NK-92 (cell line): ENCODE measurements around the gene B3GALT5.
"Not testable (repeated sequence)": the region's sequence is repeated elsewhere in the genome, so short reads cannot be mapped to it uniquely, and the experiment has no call there.

Source experiments
- DNase-seq: peaks from one replicate; lab custom pipeline; 2025; ENCODE audit not compliant: unreplicated experiment; lab: John Stamatoyannopoulos, UW

Gene B3GALT5

GRCh38 chr21:39612233-39613040 lies at the start of gene B3GALT5:
TSS of gene B3GALT5 (plus strand) at chr21:39612940. CDS start at chr21:39660560, 47,620 bp downstream.
- no peak for DNase-seq

GRCh38 chr21:39564200-39564599 lies 48.5 kb upstream of the B3GALT5 start:
- no peak for DNase-seq

GRCh38 chr21:39567180-39567972 lies 45.4 kb upstream of the B3GALT5 start:
- DNase-seq: no peak

GRCh38 chr21:39568361-39568760 lies 44.4 kb upstream of the B3GALT5 start:
- no peak for DNase-seq

- DNase-seq: no peak
These were observed 37.0 kb upstream of the B3GALT5 start for GRCh38 chr21:39575775-39576174.

- no peak for DNase-seq
These were observed 36.1 kb upstream of the B3GALT5 start for GRCh38 chr21:39576518-39577128.

- no peak for DNase-seq
These were observed 32.9 kb upstream of the B3GALT5 start for GRCh38 chr21:39579734-39580332.

GRCh38 chr21:39580744-39581143 lies 32.0 kb upstream of the B3GALT5 start:
- no peak for DNase-seq

GRCh38 chr21:39581414-39581813 lies 31.3 kb upstream of the B3GALT5 start:
- DNase-seq: no peak

- no peak for DNase-seq
These were observed 30.0 kb upstream of the B3GALT5 start for GRCh38 chr21:39582749-39583148.

GRCh38 chr21:39583586-39583985 lies 29.2 kb upstream of the B3GALT5 start:
- DNase-seq: not testable (repeated sequence)

GRCh38 chr21:39587376-39587775 lies 25.4 kb upstream of the B3GALT5 start:
- no peak for DNase-seq

GRCh38 chr21:39588884-39589283 lies 23.9 kb upstream of the B3GALT5 start:
- DNase-seq: no peak

GRCh38 chr21:39593522-39593921 lies 19.2 kb upstream of the B3GALT5 start:
- DNase-seq: no peak

- DNase-seq: no peak
These were observed 17.3 kb upstream of the B3GALT5 start for GRCh38 chr21:39595465-39595864.

- DNase-seq: no peak
These were observed 15.1 kb upstream of the B3GALT5 start for GRCh38 chr21:39597595-39597994.

- no peak for DNase-seq
These were observed 13.4 kb upstream of the B3GALT5 start for GRCh38 chr21:39599191-39599970.

GRCh38 chr21:39601187-39601928 lies 11.4 kb upstream of the B3GALT5 start:
- no peak for DNase-seq

GRCh38 chr21:39602076-39602689 lies 10.6 kb upstream of the B3GALT5 start:
- no peak for DNase-seq
